Activated CD4-positive, alpha-beta T cell treated with anti-CD3 and anti-CD28 coated beads, Interleukin-2, amount 50 U/mL, for 24 hours (primary cell): Measurements from ENCODE around the gene MAN2B1.
"Not testable (repeated sequence)": the region's sequence is repeated elsewhere in the genome, so short reads cannot be mapped to it uniquely, and the experiment has no call there.

Experiments used
- DNase-seq, 2 donors: peaks; one replicate each; pipeline ENCODE4 v3.0.0-alpha.2; 2020; ENCODE audit warnings: low read depth in 1 of 2, low spot score in 1 of 2

The MAN2B1 gene

DNA sequence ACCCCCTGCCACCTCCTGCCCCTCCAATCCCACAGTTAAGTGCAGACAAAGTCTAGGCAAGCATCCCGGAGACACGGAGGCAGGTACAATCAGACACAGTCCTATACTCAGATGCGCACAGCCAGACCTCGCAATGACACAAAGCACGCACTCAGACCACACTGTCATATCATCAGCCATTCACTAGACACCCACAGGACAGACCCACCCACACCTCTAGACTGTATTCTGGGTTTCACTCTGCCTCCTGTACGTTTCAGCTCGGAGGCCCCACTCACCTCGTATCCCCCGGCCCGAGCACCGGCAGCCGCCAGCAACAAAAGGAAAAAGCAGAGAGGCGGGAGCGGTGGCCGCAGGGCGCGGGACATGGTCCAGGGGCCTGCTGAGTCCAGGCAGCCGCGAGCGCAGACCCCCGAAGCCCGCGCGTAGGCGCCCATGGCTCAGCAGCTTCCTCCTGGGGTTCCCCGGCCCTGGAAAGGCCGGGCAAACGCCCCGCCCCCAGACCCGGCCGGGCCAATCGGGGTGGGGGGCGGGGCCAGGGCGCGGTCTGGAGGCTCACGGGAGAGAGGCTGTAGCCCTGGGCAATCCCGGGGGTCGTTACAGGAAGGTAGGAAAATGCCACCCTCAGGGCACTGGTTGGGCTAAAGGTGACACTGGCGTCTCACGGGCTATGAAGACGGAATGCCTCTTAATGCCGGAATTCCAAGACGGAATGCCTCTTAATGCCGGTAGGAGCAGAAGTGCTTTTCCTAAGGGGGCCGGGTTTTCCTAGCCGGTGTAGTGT is at the start of gene MAN2B1, which contains the start of gene WDR83:
MAN2B1 (minus strand) TSS at position 478 of the 784 bp plus-strand sequence; CDS start at position 437, 41 bp downstream.
WDR83 (plus strand) TSS at position 543 of the 784 bp plus-strand sequence. CDS start 2,984 bp downstream, outside the sequence.
- DNase-seq, result peak; percentile 61 to 70

DNA sequence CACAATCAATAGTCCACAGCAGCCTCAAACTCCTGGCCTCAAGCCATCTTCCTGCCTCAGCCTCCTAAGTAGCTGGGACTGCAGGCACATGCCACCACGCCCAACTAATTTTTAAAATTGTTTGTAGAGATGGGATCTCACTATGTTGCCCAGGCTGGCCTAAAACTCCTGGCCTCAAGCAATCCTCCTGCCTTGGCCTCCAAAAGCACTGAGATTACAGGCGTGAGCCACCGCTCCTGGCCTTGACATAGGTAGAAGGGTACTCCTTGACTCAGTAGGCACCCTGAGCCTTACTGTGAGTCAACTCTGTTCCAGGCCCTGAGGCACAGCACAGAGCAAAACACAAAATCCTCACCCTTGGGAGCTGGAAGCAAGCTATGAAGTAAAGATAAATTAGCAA is 49.4 kb upstream of the MAN2B1 start:
- no peak for DNase-seq

DNA sequence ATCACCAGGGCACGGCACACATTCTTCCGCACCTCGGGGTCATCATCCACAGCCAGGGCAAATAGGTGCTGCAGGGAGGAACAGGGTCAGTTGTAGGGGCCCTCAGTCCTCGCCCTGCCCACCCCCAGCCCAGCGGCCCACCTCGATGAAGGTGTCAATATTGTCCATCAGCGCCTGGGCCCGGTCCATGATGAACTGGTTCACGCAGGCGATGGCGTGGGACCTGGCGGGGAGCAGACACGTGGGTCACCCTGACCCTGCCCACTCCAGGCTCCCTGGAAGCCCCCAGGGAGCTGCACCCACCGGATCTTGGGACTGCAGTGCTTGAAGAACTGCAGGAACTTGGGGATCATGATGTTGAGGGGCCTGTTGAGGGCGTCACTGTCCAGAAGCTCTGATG is 48.6 kb upstream of the MAN2B1 start:
- DNase-seq, result no peak

DNA sequence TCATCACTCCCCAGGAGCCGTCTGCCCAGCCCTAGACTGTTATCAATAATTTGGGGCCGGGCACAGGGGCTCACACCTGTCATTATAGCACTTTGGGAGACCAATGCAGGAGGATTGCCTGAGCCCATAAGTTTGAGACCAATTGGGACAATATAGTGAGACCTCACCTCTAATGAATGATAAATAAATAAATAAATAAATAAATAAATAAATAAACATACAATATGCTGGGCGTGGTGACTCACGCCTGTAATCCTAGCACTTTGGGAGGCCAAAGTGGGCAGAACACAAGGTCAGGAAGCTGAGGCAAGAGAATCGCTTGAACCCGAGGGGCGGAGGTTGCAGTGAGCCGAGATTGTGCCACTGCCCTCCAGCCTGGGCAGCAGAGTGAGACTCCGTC is 46.8 kb upstream of the MAN2B1 start:
- DNase-seq, result not testable (repeated sequence)

DNA sequence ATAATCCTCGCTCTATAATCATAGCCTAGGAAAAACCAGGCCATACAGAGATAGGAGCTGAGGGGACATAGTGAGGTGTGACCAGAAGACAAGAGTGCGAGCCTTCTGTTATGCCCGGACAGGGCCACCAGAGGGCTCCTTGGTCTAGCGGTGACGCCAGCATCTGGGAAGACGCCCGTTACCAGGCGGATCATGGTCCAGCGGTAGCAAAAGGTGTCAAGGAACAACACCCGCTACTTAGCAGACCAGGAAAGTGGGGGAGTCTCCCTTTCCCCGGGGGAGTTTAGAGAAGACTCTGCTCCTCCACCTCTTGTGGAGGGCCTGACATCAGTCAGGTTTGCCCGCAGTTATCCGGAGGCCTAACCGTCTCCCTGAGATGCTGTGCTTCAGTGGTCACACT is 45.5 kb upstream of the MAN2B1 start:
- not testable (repeated sequence) for DNase-seq

DNA sequence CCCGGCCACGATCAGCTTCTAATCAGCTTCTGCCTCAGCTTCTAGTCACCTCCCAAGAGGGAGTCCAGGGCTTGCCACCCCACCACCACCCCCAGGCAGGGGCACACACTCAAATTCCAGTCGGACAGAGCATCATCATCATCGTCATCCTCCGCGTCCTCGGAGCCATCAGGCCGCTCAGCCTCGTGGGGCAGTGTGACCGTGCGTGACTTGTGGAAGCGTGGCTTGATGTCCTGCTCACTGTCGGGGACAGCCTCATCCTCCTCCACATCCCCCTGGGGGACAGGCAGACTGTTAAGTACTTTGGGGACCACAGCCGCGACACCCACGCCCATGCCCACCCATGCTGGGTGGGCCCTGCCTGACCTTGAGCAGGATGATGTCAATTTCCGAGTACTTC is 44.6 kb upstream of the MAN2B1 start:
- no peak for DNase-seq

DNA sequence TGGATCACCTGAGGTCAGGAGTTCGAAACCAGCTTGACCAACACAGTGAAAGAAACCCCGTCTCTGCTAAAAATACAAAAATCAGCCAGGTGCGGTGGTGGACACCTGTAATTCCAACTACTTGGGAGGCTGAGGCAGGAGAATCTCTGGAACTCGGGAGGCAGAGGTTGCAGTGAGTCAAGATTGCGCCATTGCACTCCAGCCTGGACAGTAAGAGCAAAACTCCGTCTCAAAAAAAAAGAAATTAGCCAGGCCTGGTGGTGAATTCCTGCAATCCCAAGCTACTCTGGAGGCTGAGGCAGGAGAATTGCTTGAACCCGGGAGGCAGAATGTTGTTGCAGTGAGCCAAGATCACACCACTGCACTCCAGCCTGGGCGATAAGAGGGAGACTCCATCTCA is 42.1 kb upstream of the MAN2B1 start:
- no peak for DNase-seq

DNA sequence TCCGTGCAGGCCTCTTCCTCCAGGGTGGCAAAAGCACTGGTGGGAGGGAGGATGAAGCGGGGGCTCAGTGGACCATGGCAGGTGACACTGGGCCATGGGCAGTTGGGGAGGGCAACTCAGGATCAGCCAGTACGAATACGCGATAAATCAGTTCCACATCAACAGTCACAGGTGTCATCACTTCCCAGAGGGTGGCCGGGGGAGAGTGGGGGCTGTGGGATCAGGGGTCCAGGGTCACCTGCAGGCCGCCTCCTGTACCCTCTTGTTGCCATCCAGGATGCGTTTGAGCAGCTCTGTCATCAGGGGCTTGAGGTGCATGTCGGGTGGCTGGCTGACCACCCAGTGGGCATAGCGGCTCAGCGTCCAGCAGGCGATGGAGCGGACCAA is 39.8 kb upstream of the MAN2B1 start:
- DNase-seq, result no peak

DNA sequence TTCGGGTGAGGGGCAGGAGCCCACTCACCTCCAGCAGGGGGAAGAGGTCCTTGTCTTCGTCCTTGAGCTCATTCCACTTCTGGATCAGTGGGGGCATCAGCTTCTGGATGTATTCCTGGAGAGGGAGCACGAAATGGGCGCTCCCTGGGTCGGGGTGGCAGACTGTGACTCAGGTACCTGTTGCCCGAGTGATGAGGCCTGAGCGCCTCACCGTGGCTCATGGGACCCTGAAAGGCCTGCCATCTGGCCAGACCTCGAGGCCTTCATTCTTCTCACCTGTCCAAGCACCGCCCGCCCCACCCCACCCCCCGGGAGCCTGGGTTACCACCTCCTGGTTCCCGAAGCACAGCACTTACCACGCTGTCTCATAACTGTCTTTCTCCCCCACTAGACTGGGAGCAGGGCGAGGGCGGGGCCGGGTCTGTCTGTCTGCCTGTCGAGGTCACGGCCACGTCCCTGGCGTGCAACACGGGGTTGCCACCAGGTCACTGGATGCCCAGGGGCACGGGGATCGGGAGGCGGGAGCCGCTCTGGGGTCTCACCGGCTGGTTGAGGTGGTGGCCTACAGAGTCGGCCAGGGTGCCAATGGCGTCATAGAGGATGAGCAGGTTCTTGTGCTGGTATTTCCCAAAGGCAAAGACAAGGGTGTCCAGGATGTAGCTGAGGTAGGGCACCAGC is 39.3 kb upstream of the MAN2B1 start:
- no peak for DNase-seq

DNA sequence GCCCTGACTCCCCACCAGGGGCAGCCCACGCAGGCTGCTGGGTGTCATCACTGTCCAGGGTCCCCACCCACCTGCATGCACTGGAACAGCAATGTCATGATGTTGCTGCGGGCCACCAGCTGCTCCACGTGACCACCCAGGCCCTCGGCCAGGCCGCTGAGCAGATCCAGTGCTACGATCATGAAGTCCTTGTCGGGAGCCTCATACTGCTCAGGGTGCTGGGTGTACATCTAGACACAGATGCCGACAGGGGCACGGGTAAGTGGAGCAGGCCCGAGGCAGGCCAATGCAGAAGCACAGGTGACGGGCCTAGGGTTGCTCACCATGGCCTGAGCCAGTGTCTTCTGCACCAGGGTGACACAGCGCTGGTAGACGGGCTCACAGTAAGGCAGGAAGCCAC is 38.6 kb upstream of the MAN2B1 start:
- no peak for DNase-seq

DNA sequence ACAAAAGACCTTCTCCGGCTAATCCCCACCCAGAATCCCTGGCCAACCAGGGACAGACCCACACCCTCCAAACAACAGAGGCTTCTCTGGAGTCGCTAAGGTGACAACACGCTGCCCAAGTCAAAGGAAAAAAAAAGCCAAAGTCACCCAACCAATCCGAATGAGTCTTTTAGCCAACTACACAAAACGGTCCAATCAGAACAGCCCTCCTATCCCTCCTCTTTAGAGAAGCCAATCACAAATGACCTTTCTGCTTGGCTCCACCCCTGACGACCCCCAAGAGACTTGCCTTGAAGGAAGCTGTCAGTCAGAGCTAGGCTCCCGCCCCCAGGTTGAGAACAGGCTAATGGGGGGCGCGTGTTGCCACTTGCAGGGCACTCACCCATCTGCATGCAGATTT is 36.5 kb upstream of the MAN2B1 start:
- no peak for DNase-seq

DNA sequence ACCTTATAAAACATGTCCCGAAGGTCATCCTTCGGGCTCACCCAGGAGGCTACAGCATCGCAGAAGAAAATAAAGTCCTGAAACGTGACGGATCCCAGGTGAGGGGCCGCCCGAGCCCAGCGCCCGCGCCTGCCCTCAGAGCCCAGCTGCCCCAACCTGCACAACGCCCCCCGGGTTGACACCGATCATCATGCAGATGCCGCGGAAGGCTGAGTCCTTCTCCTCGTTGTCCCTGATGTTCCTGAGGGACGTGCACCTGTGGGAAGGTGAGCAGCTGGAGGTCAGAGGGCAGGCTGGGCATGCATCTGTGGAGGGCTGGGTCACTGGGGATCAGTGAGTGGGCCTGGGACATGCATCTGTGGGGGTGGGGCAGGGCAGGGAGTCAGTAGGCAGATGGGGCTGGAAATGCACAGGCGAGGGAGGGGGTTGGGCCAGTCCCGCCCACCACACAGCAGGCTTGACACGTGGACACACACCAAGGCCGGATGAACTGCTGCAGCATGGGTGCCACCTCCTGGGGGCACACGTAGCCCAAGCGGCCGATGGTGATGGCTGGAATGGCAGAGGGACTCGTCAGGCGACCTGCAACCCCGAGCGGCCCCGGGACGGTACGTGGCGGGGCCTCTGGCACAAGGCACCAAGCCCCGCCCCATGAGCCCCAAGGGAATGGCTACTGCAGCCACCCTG is 35.2 kb upstream of the MAN2B1 start:
- no peak for DNase-seq

DNA sequence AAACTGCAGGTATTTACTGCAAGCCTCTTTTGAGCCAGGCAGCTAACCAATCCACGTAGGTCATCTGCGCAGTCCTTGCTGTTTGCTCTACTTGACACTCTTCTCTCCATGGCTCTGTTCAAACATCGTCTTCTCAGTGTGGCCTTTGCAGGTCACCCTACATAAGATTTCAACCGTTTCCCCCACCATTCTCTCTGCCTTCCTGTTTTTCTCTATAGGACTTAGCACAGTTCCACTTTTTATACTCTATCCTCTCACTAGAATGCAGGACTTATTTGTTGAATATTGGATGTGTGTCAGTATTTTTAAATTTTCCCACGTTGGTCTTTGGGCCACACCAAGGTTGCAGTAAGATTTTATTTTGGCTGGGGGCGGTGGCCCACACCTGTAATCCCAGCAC is 31.6 kb upstream of the MAN2B1 start:
- no peak for DNase-seq

DNA sequence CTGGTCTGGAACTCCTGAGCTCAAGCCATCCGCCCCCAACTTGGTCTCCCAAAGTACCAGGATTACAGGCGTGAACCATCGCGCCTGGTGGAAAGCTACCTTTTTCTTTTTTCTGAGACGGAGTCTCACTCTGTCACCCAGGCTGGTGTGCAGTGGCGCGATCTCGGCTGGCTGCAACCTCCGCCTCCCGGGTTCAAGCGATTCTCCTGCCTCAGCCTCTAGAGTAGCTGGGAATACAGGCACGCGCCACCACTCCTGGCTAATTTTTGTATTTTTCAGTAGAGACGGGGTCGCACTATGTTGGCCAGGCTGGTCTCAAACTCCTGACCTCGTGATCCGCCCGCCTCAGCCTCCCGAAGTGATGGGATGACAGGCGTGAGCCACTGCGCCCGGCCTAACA is 30.9 kb upstream of the MAN2B1 start:
- not testable (repeated sequence) for DNase-seq

DNA sequence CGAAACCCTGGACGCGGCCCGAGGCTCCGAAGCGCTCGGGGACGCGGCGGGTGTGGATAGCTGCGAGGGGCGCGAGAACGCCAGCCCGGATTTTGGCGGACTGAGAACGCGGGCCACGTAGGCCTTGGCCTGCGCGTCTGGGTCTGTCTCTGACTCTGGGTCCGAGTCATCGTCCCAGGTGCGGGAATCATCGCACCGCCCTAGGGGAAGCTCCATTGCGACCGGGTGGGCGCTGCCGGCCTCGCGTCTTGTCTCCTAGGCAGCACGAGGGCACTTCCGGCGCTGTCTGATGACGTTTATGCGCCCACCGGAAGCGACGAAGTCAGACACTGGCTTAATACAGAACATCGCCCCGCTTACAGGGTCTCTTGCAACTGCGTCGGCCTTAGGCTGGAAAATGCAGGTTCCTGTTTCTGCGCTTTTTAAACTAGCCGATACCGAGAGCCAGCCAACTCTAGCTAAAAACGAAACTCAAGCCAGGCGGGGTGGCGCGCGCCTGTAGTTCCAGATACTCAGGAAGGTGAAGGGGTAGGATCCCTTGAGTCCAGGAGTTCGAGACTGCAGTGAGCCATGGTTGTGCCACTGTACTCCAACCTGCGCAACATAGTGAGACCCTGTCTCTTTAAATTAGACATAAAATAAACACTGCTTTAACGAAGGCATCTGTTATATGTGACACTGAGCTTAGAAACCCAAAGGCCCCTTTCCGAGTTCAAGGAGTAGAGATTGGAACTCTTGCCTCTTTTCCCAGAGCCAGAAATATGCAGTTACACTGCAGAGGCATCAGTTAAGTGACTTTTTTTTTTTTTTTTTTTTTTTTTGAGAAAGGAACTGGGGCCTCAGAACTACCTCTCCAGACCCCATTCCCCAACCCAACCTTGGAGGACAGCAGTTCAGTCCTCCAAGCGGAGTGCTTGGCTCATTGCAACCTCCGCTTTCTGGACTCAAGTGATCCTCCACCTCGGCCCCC is 30.1 kb upstream of the MAN2B1 start, which contains the start of gene FBXW9:
FBXW9 (minus strand) TSS at position 266 of the 970 bp plus-strand sequence; CDS start at position 216, 50 bp downstream.
- peak; percentile 97 to 98 for DNase-seq

DNA sequence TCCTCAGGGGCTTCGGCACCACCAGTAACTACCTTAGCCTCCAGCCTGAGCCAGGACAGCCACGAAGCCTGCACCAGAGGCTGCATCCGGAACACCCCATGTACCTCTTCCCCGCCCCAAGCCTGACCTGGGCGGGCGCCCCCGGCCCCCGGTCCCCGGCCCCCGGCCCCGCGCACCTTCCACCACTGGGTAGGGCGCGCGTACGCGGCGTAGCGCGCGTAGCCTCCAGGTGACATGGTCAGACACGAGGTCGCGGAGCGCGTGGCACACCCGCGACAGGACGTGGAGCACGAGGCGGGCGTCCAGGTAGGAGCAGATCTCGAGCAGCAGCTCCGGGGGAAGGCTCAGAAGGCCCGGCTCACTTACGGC is 29.4 kb upstream of the MAN2B1 start:
- DNase-seq, result no peak

DNA sequence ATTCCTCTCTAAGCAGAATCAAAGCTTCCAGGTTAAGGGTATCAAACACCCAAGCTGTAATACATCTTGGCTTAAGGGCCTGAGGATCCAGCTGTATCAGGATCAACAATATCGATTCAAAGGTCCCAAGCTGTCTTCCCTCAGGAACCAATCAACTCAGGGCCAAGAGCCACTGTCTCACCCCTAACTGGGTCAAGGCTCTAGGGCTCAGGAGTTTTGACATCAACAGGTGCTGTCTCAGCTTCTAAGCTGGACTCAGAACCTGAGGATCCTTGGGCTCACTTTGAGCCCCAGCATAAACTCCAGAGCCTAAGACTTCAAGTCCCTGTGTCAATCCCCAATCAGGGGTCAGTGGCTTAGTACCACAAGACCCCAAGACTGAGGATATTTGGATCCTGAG is 29.0 kb upstream of the MAN2B1 start:
- no peak for DNase-seq

DNA sequence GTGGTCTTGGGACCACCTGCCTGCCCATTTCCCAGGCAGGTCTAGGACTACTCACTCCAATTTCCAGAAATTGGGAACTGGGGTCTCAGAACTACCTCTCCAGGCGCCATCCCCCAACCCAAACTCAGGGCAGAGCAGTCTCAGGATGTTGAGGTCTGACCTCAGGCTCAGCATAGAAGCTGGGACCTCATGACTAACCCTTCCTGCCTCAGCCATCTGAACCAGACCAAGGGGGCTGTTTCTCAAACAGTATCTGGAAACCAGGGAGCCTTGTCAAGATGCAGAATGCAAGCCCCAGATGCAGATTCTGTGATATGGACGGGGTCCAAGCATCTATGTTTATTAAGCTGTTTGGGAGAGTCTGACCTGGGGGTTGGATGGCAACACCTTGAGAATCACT is 28.6 kb upstream of the MAN2B1 start:
- DNase-seq, result no peak

DNA sequence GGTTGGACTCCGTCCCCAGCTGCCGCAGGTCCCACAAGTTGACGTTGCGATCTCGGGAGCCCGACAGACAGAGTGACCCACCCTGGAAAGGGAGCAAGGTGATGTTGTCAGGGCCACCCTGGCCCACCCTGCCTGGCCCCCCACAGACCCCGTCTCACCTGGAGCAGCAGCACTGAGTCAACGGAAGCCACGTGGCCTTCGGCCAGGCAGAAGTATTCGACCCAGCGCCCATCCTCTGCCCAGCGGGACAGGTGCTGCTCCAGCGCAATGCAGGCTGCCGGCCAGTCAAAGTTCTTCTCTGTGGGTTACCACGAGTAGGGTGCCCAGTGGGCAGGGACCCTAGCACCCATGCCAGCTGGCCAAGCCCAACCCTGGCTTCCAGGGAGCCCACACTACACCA is 28.1 kb upstream of the MAN2B1 start:
- DNase-seq, result no peak

DNA sequence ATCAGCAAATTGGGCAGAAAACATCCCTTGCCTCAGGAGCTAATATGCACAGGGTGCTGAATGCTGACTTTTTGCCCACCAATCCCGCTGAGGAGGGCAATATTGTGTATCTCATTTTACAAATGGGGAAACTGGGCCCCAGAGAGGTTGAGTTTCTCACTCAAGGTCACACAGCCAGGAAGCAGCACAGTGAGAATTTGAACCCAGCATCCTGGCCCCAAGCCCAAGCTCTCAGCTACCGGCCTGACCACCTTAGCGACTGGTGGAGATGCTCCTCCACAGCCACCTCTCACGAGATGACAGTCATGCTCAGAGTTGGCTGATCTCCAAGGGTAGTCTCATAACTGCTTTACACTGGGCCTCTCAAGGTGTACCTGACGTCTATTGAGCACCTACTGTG is 26.4 kb upstream of the MAN2B1 start:
- DNase-seq, result no peak
